SJCRH30 (cell line): ENCODE results near the gene GAS6. TPM values are rescaled to one million over a fixed set of nuclear protein-coding genes. Genes with fewer than 3 reads are reported as not detected.

Experiments
- DNase-seq, 2 experiments: peaks; one replicate each; pipeline ENCODE4 v3.0.0-alpha.2; 2015 to 2020
- H3K27ac ChIP-seq: fragments of 250-450 bp; sonication (Bioruptor Pico); 2 replicates; pipeline ENCODE4 v1.5.1; 2020; ENCODE audit warnings: mild to moderate bottlenecking, moderate library complexity
- H3K27me3 ChIP-seq: fragments of 250-450 bp; sonication (Bioruptor Pico); 2 replicates; pipeline ENCODE4 v1.5.1; 2020; ENCODE audit warnings: mild to moderate bottlenecking, moderate library complexity
- H3K36me3 ChIP-seq: fragments of 250-450 bp; sonication (Bioruptor Pico); 2 replicates; pipeline ENCODE4 v1.5.1; 2020; ENCODE audit warnings: mild to moderate bottlenecking, moderate library complexity
- H3K4me1 ChIP-seq: fragments of 250-450 bp; sonication (Bioruptor Pico); 2 replicates; pipeline ENCODE4 v1.5.1; 2020; ENCODE audit warnings: mild to moderate bottlenecking, moderate library complexity
- H3K4me3 ChIP-seq: fragments of 250-450 bp; sonication (Bioruptor Pico); 2 replicates; pipeline ENCODE4 v1.5.1; 2020; ENCODE audit warnings: mild to moderate bottlenecking, moderate library complexity
- H3K9me3 ChIP-seq: fragments of 250-450 bp; sonication (Bioruptor Pico); replicated peaks from 2 replicates; pipeline ENCODE4 v1.5.1; 2020; ENCODE audit warnings: mild to moderate bottlenecking, moderate library complexity
- total RNA-seq: library from RNA; depleted of rRNA; stranded (reverse); fragments of >200 nt; shearing (Covaris generic); gene quantifications from 2 replicates; pipeline ENCODE4 v1.2.3, GENCODE V29; 2014

Gene GAS6
- total RNA-seq, 1 experiment from 2014 or later = 0.14 TPM

DNA sequence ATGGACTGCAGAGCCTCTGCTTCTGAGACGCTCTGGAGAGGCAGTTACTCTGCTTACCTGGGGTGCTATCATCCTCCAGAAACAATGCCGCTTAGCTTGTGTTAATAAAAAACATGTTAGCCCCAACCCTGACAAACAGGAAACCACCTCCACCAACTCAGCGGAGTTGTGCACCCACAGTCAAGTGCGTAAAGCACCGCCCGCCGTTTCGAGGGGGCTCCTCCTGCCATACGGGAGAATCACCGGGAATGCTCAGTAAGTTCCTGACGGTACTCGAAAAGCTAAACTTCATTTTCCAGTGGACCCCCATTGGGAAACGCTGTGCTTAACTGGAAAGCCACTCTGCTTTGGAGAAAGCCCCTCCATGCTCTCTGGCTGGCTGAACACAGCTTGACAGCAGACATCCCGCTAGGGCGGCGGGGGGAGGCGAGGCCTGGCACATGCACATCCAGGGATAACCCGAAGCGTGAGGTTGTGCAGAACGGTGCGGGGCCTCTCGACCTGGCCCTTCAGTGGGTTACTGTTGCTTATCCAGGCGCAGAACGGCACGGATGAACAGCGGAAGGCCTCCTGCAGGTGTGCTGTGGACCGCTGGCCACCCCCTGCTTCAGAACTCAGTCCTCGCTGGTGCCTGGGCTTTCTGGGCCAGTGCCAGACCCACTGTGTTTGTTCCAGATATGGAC, 17.1 kb downstream of the GAS6 start:
- DNase-seq = no peak
- H3K27me3 ChIP-seq = no peaks in the 10 kb centered on the region
- H3K36me3 ChIP-seq = no peaks in the 10 kb centered on the region
- H3K27ac ChIP-seq = no peak overlapping the region
- H3K4me1 ChIP-seq = peaks cover 4% of the 10 kb centered on the region; the same call in 1 of the 2 replicates
- H3K4me3 ChIP-seq = no peak overlapping the region
- H3K9me3 ChIP-seq = 0 out of 2 replicates have a peak, but pooled peaks cover 4% of the 10 kb centered on the region

DNA sequence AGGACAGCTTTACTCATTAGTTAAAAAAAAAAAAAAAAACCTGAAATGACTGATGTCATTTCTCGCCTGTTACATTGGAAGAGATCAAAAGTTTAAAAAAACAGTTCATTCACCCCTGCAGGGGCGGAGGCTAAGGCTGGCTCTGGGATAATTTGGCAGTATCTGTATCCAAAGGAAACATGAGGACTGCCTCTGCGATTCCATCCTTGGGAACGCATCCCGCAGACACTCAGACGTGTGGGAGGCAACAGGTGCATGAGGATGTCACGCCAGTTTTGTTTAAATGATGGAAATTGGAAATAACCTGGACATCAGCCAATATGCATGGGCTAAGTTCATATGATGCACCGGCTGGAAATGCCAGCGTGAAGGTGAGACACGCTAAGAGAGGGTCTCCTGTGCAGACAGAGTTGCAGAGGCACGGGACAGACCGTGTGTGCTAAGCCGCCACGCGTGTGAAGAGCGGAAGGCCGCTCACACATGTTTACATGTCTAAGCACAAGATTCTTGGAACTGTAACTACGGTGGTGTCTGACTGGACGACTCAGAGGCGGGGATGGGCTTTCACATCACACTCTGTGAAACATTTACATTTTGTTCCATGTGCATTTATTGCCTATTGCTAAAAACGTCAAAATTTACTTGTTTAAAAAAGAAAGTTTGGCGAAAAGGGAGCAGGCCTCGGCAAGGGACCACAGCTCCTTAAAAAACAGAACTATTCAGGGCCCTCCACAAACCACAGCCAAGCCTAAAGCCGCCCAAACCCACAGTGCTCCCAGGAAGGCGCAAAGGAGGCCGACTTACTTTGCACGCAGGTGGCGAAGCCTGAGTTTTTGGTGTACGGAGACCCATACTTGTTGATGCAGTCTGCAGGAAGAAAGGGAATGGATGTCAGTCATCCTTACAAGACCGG, 17.9 kb downstream of the GAS6 start:
- H3K27me3 ChIP-seq = no peaks in the 10 kb centered on the region

DNA sequence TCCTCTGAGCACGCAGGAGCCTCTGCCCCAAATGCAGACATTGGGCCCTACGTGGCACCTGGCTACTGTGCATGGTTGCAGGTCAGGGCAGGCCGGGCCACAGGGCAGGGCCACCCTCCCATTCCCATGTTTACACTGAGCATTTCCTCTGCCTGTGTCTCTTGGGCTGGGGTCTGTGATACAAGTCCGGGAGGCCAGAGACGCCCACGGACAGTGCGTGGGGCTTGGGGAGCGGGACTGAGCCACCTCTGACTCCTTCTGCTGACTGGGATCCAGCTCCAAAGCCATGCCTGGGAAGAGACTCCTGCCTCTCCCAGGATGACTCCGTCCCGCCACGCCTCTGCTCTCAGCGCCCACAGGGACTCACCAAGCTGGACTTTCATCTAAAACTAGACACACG, 18.8 kb downstream of the GAS6 start:
- H3K36me3 ChIP-seq = no peaks in the 10 kb centered on the region

More for the DNA sequence above, 17.9 kb downstream of the GAS6 start:
- Histone ChIP-seq H3K36me3 (no peaks in the 10 kb centered on the region), H3K4me3 (no peak overlapping the region), H3K27ac (no peak overlapping the region), H3K9me3 (0 out of 2 replicates have a peak, but pooled peaks cover 4% of the 10 kb centered on the region), H3K4me1 (peaks cover 4% of the 10 kb centered on the region; the same call in 1 of the 2 replicates)
- peak; percentile 26 to 35 for DNase-seq

DNA sequence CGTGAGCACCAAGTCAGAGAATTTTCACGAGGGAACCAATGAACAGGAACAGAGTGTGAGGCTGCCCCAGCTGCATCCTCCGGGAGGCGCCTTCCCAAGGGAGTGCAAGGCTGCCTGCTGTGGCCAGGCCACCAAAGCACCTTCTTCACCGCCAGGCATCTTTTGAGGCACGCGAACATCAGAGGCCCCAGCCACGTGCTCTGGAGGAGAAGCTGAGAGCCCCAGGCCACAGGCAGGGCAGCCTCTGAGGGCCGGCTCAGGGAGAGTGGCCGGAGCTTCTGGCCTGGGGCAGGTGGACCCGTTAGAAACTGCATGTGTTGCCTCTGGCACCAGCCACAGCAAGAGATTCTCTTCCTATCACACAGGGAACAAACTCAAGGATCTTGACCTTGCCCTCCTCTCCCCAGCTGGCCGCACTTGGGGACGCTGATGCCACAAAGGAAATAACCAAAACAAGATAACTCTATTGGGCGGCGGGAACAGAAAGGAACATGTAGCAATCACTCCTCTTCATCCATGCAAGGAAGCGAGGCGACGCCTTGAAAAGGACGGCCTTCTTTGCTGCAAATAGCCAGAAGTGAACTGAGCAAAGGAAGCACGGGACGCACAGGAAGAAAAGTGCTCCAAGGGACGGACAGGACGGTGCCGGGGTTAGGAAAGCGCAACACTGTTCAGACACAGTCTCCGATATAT, 19.9 kb downstream of the GAS6 start:
- Histone ChIP-seq H3K9me3 (no peaks in the 10 kb centered on the region), H3K36me3 (no peaks in the 10 kb centered on the region), H3K27me3 (no peaks in the 10 kb centered on the region), H3K27ac (no peak overlapping the region), H3K4me3 (no peak overlapping the region), H3K4me1 (peaks cover 4% of the 10 kb centered on the region; the same call in 1 of the 2 replicates)
- DNase-seq = no peak

More for the DNA sequence above, 18.8 kb downstream of the GAS6 start:
- H3K9me3 ChIP-seq = no peaks in the 10 kb centered on the region
- H3K4me1 ChIP-seq = peaks cover 4% of the 10 kb centered on the region; the same call in 1 of the 2 replicates
- DNase-seq = no peak
- no peak overlapping the region for H3K4me3 ChIP-seq
- H3K27ac ChIP-seq = no peak overlapping the region
- no peaks in the 10 kb centered on the region for H3K27me3 ChIP-seq

DNA sequence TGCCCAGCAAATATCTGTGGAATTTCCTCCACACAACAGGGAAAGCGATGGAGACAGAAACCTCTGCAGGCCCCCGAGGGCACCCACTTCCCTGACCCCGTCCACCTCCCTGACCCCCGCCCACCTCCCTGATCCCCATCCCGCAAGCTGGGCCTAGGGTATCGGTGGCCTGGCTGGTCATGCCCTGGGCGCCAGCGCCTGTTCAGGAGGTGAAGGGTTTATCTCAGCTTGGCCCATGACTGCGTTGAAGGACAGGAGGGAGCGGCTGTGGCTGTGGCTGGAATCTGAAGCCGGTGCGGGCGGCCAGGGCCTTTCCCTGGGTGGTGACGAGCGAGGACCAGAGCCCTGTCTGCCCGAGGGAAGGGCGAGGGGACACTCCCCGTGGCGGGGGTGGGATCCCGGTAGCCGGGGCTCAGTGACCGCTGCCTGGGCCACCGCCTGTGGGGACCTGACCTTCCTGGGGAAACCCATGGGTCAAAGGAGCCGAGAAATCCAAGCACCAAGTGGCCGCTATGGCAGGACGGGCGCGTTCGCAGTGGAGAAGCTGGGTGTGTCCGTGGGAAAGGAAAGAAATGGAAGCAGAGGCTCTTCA, 20.7 kb downstream of the GAS6 start:
- H3K36me3 ChIP-seq = no peaks in the 10 kb centered on the region
- H3K4me1 ChIP-seq = peaks cover 4% of the 10 kb centered on the region; the same call in 1 of the 2 replicates
- no peaks in the 10 kb centered on the region for H3K27me3 ChIP-seq
- no peak for DNase-seq
- no peak overlapping the region for H3K4me3 ChIP-seq
- H3K27ac ChIP-seq = no peak overlapping the region
- H3K9me3 ChIP-seq = no peaks in the 10 kb centered on the region

DNA sequence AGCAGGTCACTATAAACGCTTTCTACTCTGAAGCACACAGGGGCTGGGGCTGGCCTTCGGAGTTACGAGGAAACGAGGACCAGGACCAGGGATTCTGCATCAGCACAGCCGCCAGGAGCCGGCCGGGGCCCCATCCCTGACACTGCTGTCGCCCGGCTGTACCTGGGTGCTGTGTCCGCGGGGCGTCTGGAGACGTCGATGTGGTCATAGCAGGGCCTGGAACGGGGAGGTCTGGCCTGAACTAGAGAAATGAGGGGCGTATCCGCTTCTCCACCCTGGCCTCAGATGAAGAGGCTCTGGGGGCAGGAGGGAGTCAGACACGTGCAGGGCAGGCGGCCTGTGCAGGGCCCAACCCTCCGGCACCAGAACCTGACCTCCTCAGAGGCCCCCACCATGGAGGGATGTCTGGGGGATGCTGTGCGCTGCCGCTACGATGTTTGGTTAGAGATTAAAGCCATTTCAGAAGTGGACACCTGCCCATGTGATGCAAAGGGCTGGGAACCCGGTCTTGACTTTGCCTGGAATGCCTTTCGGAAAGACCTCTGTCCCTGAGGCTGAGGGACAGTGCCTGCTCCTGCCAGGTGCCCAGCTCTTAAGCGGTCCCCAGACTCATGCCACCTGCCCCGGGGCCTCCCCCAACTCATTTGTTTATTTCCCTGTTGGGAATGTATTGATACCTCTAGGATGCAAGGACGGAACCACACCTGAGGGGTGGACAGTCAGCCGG, 21.4 kb downstream of the GAS6 start:
- DNase-seq = no peak
- no peaks in the 10 kb centered on the region for H3K27me3 ChIP-seq
- H3K4me3 ChIP-seq = no peak overlapping the region
- no peak overlapping the region for H3K27ac ChIP-seq
- H3K36me3 ChIP-seq = no peaks in the 10 kb centered on the region
- no peaks in the 10 kb centered on the region for H3K9me3 ChIP-seq
- peaks cover 7% of the 10 kb centered on the region; the same call in 1 of the 2 replicates for H3K4me1 ChIP-seq

DNA sequence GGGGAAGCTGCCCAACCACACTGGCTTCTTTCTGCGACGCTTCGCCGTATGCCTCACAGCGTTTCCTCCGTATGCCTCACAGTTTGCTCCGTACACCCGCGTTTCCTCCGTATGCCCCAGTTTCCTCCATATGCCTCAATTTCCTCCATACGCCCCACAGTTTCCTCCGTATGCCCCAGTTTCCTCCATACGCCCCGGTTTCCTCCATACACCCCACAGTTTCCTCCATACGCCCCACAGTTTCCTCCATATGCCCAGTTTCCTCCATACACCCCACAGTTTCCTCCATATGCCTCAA, 22.6 kb downstream of the GAS6 start:
- Histone ChIP-seq H3K27me3 (no peaks in the 10 kb centered on the region), H3K9me3 (no peaks in the 10 kb centered on the region), H3K27ac (no peak overlapping the region), H3K4me1 (peaks cover 10% of the 10 kb centered on the region; the same call in 1 of the 2 replicates), H3K36me3 (no peaks in the 10 kb centered on the region), H3K4me3 (no peak overlapping the region)
- DNase-seq = no peak

DNA sequence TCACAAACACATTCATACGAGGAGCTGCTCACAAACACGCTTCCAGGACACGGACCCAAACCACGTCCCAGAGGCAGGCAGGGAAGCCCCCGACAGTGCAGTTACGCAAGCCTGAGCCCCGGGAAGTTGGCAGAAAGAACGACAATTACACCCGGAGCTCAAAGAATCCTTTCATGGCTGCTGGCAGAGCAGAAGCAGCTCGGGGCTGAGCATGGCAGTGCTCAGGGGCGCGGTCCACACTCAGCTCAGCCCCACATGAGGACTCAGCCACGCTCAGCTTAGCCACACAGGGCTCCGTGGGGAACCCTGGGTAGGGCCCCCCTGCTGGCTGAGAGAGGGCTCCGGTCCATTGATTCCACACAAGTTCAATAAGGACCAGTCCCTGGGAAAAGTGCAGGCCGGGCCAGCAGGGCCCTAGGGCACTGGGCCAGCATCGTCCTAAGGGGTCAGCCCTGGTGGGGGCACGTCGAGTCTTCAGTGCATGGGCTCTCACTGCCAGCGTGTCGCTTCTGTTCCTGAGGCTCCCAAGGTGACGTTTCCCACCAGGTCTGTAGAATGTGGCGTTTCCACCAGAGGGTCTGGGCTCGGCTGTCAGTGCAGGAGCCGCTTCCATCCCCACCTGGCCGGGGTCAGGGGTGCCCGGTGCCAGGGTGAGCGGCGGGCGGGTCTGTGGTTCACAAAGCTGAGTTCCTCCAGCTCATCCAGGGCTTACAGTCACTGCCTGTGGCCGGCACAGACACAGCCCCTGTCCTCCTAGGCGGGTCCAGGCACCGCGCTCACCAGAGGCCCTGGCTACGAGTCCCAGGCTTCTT, 23.1 kb downstream of the GAS6 start:
- DNase-seq = no peak
- Histone ChIP-seq H3K9me3 (no peaks in the 10 kb centered on the region), H3K4me3 (no peak overlapping the region), H3K4me1 (peaks cover 10% of the 10 kb centered on the region; the same call in 1 of the 2 replicates), H3K27ac (no peak overlapping the region), H3K27me3 (no peaks in the 10 kb centered on the region), H3K36me3 (no peaks in the 10 kb centered on the region)

DNA sequence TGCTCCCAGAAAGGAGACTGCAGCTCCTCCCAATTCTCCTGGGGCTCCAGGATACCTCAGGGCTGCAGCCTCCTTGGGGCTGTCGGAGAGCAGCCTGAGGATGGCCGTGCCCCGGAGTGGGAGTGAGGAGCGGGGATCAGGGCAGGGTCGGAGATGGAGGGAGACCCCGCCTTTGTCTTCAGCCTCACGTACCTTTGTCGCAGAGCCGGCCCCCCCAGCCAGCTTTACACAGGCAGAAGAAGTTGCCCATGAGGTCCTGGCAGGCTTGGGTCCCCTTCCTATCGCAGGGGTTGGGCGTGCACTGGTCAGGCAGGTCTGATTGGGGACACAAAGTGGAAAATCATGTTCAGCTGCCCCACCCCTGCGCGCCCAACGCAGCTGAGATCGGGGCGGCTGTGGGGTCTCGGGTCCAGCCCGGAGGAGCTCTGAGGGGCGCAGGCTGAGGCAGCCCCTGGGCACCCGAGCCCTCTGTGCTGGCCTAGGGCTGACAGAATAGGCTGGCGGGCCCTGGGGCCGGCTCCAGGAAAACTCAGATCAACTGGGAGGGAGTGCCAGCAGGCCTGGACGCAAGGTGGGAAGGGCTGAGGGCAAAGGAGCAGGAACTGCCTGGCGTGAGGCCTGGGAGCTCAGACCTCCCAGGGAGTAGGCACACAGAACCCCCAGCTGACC, 24.2 kb downstream of the GAS6 start:
- DNase-seq = no peak
- H3K27ac ChIP-seq = no peak overlapping the region
- no peaks in the 10 kb centered on the region for H3K36me3 ChIP-seq
- H3K9me3 ChIP-seq = no peaks in the 10 kb centered on the region
- no peaks in the 10 kb centered on the region for H3K27me3 ChIP-seq
- H3K4me1 ChIP-seq = peaks cover 7% of the 10 kb centered on the region; the same call in 1 of the 2 replicates
- H3K4me3 ChIP-seq = no peak overlapping the region

DNA sequence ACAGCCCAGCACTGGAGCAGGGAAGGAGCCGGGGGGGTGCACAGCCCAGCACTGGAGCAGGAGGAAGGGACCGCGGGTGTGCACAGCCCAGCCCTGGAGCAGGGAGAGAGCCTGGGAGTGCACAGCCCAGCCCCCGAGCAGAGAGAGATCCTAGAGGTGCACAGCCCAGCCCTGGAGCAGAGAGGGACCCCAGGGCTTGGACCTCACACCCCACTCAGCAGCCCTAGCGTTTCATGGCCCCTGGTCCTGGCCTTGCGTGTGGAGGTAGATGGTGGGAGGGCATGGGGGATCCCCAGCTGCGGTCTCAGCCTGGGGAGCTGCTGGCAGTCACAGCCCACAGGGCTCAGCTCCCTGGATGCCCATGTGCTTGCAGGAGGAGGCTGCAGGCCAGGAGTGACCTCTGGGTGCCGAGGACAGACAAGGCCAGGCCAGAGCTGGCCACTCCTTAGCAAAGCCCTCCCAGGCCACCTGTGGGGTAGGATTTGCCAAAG, 25.1 kb downstream of the GAS6 start:
- Histone ChIP-seq H3K4me1 (peaks cover 7% of the 10 kb centered on the region; the same call in 1 of the 2 replicates), H3K36me3 (no peaks in the 10 kb centered on the region), H3K9me3 (no peaks in the 10 kb centered on the region), H3K27me3 (no peaks in the 10 kb centered on the region), H3K27ac (no peak overlapping the region), H3K4me3 (no peak overlapping the region)
- DNase-seq = no peak

DNA sequence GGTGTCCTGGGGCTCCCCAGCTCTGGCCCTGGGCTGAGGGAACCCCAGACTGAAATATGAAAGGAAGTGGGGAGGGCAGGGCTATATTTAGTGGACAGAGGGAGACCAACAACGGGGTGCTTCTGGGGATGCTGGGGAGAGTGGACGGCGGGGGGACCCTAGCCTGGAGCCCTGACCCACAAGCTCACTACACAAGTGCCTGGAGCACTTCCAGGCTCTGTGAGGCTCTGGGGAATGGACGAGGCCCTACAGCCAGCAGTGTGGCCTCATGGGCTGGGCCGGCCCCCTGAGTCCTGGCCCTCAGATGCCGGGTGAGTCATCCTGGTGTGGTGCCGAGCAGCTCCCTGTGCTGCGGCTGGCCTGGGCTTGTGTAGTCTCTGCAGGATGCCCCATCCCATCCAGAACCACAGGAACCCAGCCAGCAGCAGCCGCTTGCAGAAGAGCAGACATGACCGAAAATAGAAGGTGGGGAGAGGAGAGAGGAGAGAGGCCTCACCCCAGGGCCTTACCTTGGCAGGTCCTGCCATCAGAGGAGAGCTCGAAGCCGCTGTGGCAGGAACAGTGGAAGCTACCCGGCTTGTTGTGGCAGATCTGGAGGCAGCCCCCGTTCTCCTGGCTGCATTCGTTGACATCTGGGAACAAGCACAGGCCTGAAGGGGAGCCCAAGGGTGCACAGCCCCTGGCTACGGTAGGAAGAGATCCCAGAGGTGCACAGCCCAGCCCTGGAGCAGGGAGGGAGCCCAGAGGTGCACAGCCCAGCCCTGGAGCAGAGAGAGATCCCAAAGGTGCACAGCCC, 26.1 kb downstream of the GAS6 start:
- Histone ChIP-seq H3K4me3 (peak overlapping the region; percentile 31), H3K27me3 (no peaks in the 10 kb centered on the region), H3K36me3 (no peaks in the 10 kb centered on the region), H3K4me1 (peaks cover 7% of the 10 kb centered on the region; the same call in 1 of the 2 replicates), H3K9me3 (no peaks in the 10 kb centered on the region), H3K27ac (peak overlapping the region; percentile 84)
- DNase-seq = peak; percentile 84
